Measurements from ENCODE around the gene RABGAP1L.

RABGAP1L gene

DNA sequence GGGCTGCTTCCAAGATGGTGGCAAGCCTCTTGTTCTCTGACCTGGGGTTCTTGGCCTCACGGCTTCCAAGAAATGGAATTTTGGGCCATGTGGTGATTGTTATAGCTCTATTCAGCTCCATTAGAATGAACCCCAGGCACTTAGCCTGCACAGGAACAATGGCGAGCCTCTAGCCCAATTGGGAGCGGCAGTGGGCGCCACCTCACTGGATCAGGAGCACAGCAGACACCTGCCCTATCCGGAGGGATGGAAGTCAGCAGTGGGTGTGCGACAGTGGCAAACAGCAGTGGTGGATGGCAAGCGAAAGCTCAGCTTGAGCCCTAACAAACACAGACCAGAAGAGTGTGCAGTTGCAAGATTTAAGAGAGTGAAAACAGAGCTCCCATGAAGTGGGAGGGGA lies 519.3 kb downstream of the RABGAP1L start:
- no peak for DNase-seq (ENCODE audit: low read depth in 2 of 2)
- no peak overlapping the region for H3K4me3 ChIP-seq (replicated peaks in 1 of 2; ENCODE audit: low read depth in 2 of 2, low read length in 2 of 2)
- TF ChIP-seq, protein P1, sequence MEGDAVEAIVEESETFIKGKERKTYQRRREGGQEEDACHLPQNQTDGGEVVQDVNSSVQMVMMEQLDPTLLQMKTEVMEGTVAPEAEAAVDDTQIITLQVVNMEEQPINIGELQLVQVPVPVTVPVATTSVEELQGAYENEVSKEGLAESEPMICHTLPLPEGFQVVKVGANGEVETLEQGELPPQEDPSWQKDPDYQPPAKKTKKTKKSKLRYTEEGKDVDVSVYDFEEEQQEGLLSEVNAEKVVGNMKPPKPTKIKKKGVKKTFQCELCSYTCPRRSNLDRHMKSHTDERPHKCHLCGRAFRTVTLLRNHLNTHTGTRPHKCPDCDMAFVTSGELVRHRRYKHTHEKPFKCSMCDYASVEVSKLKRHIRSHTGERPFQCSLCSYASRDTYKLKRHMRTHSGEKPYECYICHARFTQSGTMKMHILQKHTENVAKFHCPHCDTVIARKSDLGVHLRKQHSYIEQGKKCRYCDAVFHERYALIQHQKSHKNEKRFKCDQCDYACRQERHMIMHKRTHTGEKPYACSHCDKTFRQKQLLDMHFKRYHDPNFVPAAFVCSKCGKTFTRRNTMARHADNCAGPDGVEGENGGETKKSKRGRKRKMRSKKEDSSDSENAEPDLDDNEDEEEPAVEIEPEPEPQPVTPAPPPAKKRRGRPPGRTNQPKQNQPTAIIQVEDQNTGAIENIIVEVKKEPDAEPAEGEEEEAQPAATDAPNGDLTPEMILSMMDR (IDR thresholded peaks at IDR 0.05; ENCODE audit: low read depth, low read length): no peak

DNA sequence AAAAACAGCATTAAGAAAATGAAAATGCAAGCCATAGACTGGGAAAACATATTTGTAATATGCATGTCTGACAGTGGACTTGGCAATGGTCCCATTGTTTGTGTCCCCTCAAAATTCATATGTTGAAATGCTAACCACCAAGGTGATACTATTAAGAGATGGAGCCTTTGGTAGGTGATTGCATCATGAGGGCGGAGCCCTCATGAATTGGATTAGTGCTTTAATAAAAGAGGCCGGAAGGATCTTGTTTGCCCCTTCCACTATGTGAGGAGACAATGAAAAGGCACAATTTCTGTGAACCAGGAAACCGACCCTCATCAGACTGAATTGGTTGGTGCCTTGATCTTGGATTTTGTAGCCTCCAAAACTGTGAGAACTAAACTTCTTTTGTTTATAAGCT lies 520.8 kb downstream of the RABGAP1L start:
- H3K4me3 ChIP-seq (replicated peaks in 1 of 2; ENCODE audit: low read depth in 2 of 2, low read length in 2 of 2): no peak overlapping the region
- DNase-seq (ENCODE audit: low read depth in 2 of 2): no peak
- TF ChIP-seq, protein P1 (IDR thresholded peaks at IDR 0.05; ENCODE audit: low read depth, low read length): no peak

DNA sequence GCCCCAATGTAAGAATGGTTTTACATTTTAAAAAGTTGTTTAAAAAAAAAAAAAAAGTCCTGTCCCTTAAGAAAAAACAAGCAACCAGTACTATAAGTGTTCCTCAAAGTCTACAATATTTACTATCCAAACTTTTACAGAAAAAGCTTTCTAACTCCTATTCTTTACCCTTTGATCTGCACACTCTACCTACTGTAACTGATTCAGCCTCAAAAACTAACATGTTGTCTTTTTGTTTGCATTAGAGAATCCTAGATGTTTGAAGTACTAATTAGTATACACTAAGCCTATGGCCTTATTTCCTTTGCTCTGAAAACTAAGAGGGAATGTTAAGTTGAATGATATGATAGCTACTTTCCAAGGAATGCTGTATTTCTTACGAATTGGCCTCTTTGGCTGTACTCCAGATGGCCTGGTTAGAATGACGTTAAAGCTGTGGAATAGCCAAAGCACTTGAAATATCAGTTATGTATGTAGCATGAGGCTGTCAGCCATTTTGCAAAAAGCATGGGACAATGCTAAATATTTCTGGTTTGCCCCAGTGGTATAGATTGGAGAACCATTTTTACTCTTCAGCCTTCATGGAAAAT lies 523.2 kb downstream of the RABGAP1L start:
- TF ChIP-seq, protein P1 (IDR thresholded peaks at IDR 0.05; ENCODE audit: low read depth, low read length): no peak
- peak; percentile 65 to 81 for DNase-seq (ENCODE audit: low read depth in 2 of 2)
- H3K4me3 ChIP-seq (replicated peaks in 1 of 2; ENCODE audit: low read depth in 2 of 2, low read length in 2 of 2): no peak overlapping the region

DNA sequence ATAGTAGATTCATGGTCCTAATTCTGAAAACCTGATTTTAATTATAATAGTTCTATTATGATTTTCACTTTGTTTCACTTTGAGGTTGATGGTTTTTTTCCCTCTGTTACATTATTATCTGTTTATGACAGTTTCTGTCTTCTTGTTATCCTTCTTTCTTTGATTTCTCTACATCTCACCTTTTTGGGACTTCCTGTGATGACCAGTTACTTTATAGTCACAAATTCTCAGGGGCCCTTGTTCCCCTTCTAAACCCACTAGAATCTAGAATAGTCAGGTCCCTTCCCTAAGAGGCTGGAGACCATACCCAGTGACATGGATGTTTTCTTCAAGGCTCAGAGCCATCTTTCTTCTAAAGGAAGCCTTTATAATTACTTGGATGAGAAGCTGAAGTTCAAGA lies 526.9 kb downstream of the RABGAP1L start:
- H3K4me3 ChIP-seq (replicated peaks in 1 of 2; ENCODE audit: low read depth in 2 of 2, low read length in 2 of 2): no peak overlapping the region
- TF ChIP-seq, protein P1 (IDR thresholded peaks at IDR 0.05; ENCODE audit: low read depth, low read length): no peak
- no peak for DNase-seq (ENCODE audit: low read depth in 2 of 2)

DNA sequence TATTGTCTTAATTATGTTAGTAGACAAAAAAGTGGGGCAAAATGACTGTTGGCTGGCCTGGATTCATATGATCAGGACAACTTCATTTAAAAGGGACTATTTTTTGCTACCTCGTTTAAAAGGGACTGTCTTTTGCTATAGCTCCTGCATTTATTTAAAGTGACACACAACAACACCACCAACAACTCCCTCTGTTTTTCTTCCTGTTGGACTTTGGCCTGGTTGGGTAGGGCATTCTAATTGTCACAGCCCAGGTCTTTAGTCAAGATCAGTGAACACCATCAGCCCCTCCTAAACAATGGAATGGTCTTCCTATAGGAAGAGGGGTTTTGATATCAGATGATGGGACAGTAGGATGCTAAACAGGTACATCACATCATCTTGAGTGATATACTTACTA lies 530.2 kb downstream of the RABGAP1L start:
- TF ChIP-seq, protein P1 (IDR thresholded peaks at IDR 0.05; ENCODE audit: low read depth, low read length): no peak
- H3K4me3 ChIP-seq (replicated peaks in 1 of 2; ENCODE audit: low read depth in 2 of 2, low read length in 2 of 2): no peak overlapping the region

DNA sequence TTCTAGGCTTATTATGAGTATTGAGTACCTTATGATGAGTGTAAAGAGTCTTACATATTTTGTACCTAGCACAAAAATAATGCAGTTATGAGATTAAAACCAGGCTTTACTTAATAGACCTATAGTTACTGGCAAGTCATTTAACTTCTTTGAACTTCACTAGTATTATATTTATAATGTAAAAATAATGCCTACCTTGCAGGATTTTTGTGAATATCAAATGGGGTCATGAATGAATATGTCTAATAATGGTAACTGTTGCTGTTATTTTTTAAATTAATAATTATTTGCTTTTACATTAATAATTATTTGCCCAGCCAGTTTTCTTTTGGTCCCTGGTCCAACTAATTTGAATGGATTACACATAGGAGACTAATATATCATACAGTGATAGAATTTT lies 530.9 kb downstream of the RABGAP1L start:
- no peak for DNase-seq (ENCODE audit: low read depth in 2 of 2)
- TF ChIP-seq, protein P1 (IDR thresholded peaks at IDR 0.05; ENCODE audit: low read depth, low read length): no peak
- H3K4me3 ChIP-seq (replicated peaks in 1 of 2; ENCODE audit: low read depth in 2 of 2, low read length in 2 of 2): no peak overlapping the region

More for the DNA sequence above, 530.2 kb downstream of the RABGAP1L start:
- no peak for DNase-seq (ENCODE audit: low read depth in 2 of 2)

DNA sequence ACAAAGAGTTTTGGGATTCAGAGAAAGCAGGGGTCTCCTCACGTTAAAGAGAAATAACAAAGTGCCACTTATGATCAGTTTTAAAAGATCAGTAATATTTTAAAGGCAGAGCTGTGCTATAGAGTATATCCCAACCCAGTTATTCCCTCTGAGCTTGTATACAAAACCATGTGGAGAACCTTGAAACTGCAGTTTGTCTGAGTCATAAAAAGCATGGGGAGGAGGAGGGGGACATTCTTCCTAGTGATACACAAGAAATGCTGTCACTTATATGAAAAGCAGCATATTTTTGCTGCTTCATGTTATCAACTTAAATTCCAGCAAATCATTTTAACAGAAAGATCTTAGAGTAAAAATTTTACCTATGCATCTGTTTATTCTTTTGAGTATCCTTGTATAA lies 533.0 kb downstream of the RABGAP1L start:
- TF ChIP-seq, protein P1 (IDR thresholded peaks at IDR 0.05; ENCODE audit: low read depth, low read length): peak; percentile 26
- no peak overlapping the region for H3K4me3 ChIP-seq (replicated peaks in 1 of 2; ENCODE audit: low read depth in 2 of 2, low read length in 2 of 2)
- DNase-seq (ENCODE audit: low read depth in 2 of 2): peak; percentile 41 to 43
